HepG2 (cell line): ENCODE data around the gene MZF1. TPM values are rescaled to one million over a fixed set of nuclear protein-coding genes. Genes with fewer than 3 reads are reported as not detected.
A peak's percentile ranks its signal among the peaks of the same experiment; 100 is the strongest.

Experiments
- AHR ChIP-seq: IDR thresholded peaks from 2 replicates; pipeline ENCODE4 v1.6.1; 2018; ENCODE audit warnings: missing genetic modification reagents, missing compliant biosample characterization
- FOXO4 ChIP-seq: sonication (generic); formaldehyde crosslinking; conservative IDR thresholded peaks from 2 replicates; pipeline ENCODE4 v1.8.1; 2023; ENCODE audit warnings: missing genetic modification reagents
- GABPA ChIP-seq, 2 experiments: IDR thresholded peaks; 2 replicates each; pipeline ENCODE4 v1.6.1; 2011 to 2016; ENCODE audit warnings: low read depth in 2 of 2, low read length in 1 of 2, missing biosample characterization in 1 of 2, missing genetic modification characterization in 1 of 2
- HHEX ChIP-seq: IDR thresholded peaks from 2 replicates; pipeline ENCODE4 v1.6.1; 2016; ENCODE audit warnings: control low read depth
- HOMEZ ChIP-seq: IDR thresholded peaks from 2 replicates; pipeline ENCODE4 v1.6.1; 2016; ENCODE audit warnings: low read depth
- KAT2B ChIP-seq: fragments of 150-350 bp; IDR thresholded peaks from 2 replicates; pipeline ENCODE4 v1.6.1; 2014; ENCODE audit warnings: low read depth, low read length, borderline replicate concordance
- KLF15 ChIP-seq: sonication (generic); formaldehyde crosslinking; IDR thresholded peaks from 2 replicates; pipeline ENCODE4 v1.8.1; 2023; ENCODE audit warnings: borderline replicate concordance, mild to moderate bottlenecking, inconsistent platforms, missing genetic modification reagents, mixed read lengths
- KLF16 ChIP-seq, 2 experiments: sonication (generic) in 1 of 2; formaldehyde crosslinking in 1 of 2; IDR thresholded peaks; 2 replicates each; pipeline versions ENCODE4 v1.6.1 to v1.8.0; 2016 to 2023; ENCODE audit warnings: missing genetic modification reagents in 2 of 2, missing compliant biosample characterization in 1 of 2
- MAX ChIP-seq: IDR thresholded peaks from 2 replicates; pipeline ENCODE4 v1.6.1; 2012; ENCODE audit warnings: inconsistent platforms
- MAZ ChIP-seq, 2 experiments: sonication (generic) in 1 of 2; formaldehyde crosslinking in 1 of 2; IDR thresholded peaks; 2 replicates each; pipeline versions ENCODE4 v1.5.0 to v1.6.1; 2012 to 2020; ENCODE audit warnings: low read depth in 2 of 2, mild to moderate bottlenecking in 2 of 2, borderline replicate concordance in 1 of 2, improper control_type of control experiment in 1 of 2, low read length in 1 of 2, missing genetic modification reagents in 1 of 2, moderate library complexity in 1 of 2
- MLLT10 ChIP-seq: sonication (generic); formaldehyde crosslinking; IDR thresholded peaks from 2 replicates; pipeline ENCODE4 v1.4.0; 2020; ENCODE audit warnings: missing genetic modification reagents
- MNT ChIP-seq: fragments of 450-650 bp; IDR thresholded peaks from 2 replicates; pipeline ENCODE4 v1.6.1; 2016
- MYNN ChIP-seq: sonication (generic); formaldehyde crosslinking; IDR thresholded peaks from 2 replicates; pipeline ENCODE4 v1.4.0; 2020; ENCODE audit warnings: mild to moderate bottlenecking, low read depth, missing genetic modification reagents
- PCBP1 ChIP-seq: fragments of 200-400 bp; formaldehyde crosslinking; IDR thresholded peaks from 2 replicates; pipeline ENCODE4 v1.6.1; 2017; ENCODE audit warnings: mild to moderate bottlenecking, low read depth, low read length, borderline replicate concordance
- PLSCR1 ChIP-seq: sonication (generic); formaldehyde crosslinking; IDR thresholded peaks from 2 replicates; pipeline ENCODE4 v1.5.0; 2020; ENCODE audit warnings: missing genetic modification reagents, mild to moderate bottlenecking, borderline replicate concordance
- RNF2 ChIP-seq: fragments of 450-650 bp; conservative IDR thresholded peaks from 2 replicates; pipeline ENCODE4 v1.6.1; 2016; ENCODE audit warnings: low read depth
- SMYD3 ChIP-seq: sonication (generic); formaldehyde crosslinking; IDR thresholded peaks from 2 replicates; pipeline ENCODE4 v1.8.1; 2023; ENCODE audit warnings: mild to moderate bottlenecking, missing genetic modification reagents
- TBX3 ChIP-seq: fragments of 450-650 bp; IDR thresholded peaks from 2 replicates; pipeline ENCODE4 v1.6.1; 2017; ENCODE audit warnings: antibody characterized with exemption, mild to moderate bottlenecking, inconsistent platforms, borderline replicate concordance
- ZNF430 ChIP-seq: sonication (generic); formaldehyde crosslinking; IDR thresholded peaks from 2 replicates; pipeline ENCODE4 v1.9.0; 2021; ENCODE audit warnings: mild to moderate bottlenecking, missing genetic modification reagents
- ZNF629 ChIP-seq: sonication (generic); formaldehyde crosslinking; conservative IDR thresholded peaks from 2 replicates; pipeline ENCODE4 v1.5.0; 2020; ENCODE audit warnings: missing genetic modification reagents
- ZSCAN5A ChIP-seq: sonication (generic); formaldehyde crosslinking; IDR thresholded peaks from 2 replicates; pipeline ENCODE4 v1.8.0; 2022; ENCODE audit warnings: mild to moderate bottlenecking, missing genetic modification reagents, borderline replicate concordance
- polyA plus RNA-seq, 8 experiments: library from polyadenylated mRNA; depleted of rRNA in 3 of 8; stranded (reverse) in 7 of 8; unstranded in 1 of 8; fragments of >200 nt; fragmentation: Illumina TruSeq in 4 of 8; extraction: Trizol in 4 of 8; gene quantifications; 2 replicates each; pipeline versions ENCODE4 v1.2.1 to v1.2.3, GENCODE V29; 2011 to 2016; ENCODE audit warnings: low read depth in 4 of 8, missing spikeins in 1 of 8, mixed read lengths in 1 of 8; ENCODE audit not compliant: insufficient read depth in 1 of 8
- total RNA-seq, 5 experiments: library from RNA; depleted of rRNA; stranded (reverse); fragments of >200 nt; fragmentation: Illumina TruSeq; extraction: Trizol; gene quantifications; 2 replicates each; pipeline ENCODE4 v1.2.3, GENCODE V29; 2016; ENCODE audit warnings: low read depth in 1 of 5

MZF1 gene
- total and polyA plus RNA-seq, 2 of the 13 experiments (the other 11 are each of a cell fraction or from before 2014, with no cell fraction given): 3.1 to 8.1 TPM

- TF ChIP-seq MNT (no peak), SMYD3 (CRISPR knock-in tag) (no peak), MAX (peak; percentile 76; the same call in 1 of the 2 replicates), KLF15 (CRISPR knock-in tag) (0 out of 2 replicates have a peak, but pooled peaks have one; percentile 33), KAT2B (no peak), TBX3 (no peak), GABPA (IDR thresholded peaks at IDR 0.05; ENCODE audit: low read depth, low read length) (peak; percentile 85), GABPA (CRISPR knock-in tag; IDR thresholded peaks at IDR 0.05; ENCODE audit: low read depth) (peak; percentile 92), PCBP1 (no peak), FOXO4 (CRISPR knock-in tag) (no peak), ZSCAN5A (CRISPR knock-in tag) (no peak), MLLT10 (CRISPR knock-in tag) (no peak), MYNN (CRISPR knock-in tag) (no peak), HOMEZ (CRISPR knock-in tag) (no peak), ZNF430 (CRISPR knock-in tag) (no peak; the same call in 1 of the 2 replicates), KLF16 (CRISPR knock-in tag; IDR thresholded peaks at IDR 0.05) (peak in 1 of 2 experiments; percentile 44; a peak in 1 of 4 replicates), RNF2 (peak; percentile 54; the same call in 1 of the 2 replicates), HHEX (no peak), ZNF629 (CRISPR knock-in tag) (no peak), AHR (CRISPR knock-in tag) (peak; percentile 46; the same call in 1 of the 2 replicates), MAZ (IDR thresholded peaks at IDR 0.05; ENCODE audit: borderline replicate concordance, low read depth, low read length) (no peak), MAZ (CRISPR knock-in tag; IDR thresholded peaks at IDR 0.05; ENCODE audit: low read depth) (peak; percentile 79), PLSCR1 (CRISPR knock-in tag) (no peak)
Measured at GRCh38 chr19:58558623-58559274, 14.4 kb downstream of the MZF1 start (continued).
